AG04450 (cell line): ENCODE results near the gene SLC66A1. TPM values are rescaled to one million over a fixed set of nuclear protein-coding genes. Genes with fewer than 3 reads are reported as not detected.

Experiments
- CTCF ChIA-PET: fragments of 300-600, 350-600 bp; formaldehyde crosslinking; extraction: SDS; loops from one replicate; lab custom pipeline; 2022; ENCODE audit warnings: antibody characterized with exemption, inconsistent platforms; lab: Charles Lee
- POLR2A ChIA-PET: fragments of 350-600 bp; formaldehyde crosslinking; extraction: SDS; loops from one replicate; lab custom pipeline; 2021; ENCODE audit warnings: antibody characterized with exemption, inconsistent platforms; lab: Yijun Ruan, JAX
- DNase-seq: peaks from one replicate; pipeline ENCODE4 v3.0.0-alpha.2; 2011; ENCODE audit warnings: low read depth, low spot score
- H3K27ac ChIP-seq: one replicate; pipeline ENCODE4 v1.5.1; 2012; ENCODE audit warnings: low read depth, low read length, control low read depth
- H3K27me3 ChIP-seq: one replicate; pipeline ENCODE4 v1.6.0; 2012; ENCODE audit warnings: low read length; ENCODE audit not compliant: control insufficient read depth, insufficient read depth
- H3K4me3 ChIP-seq: 2 replicates; pipeline ENCODE4 v1.5.1; 2011; ENCODE audit warnings: mild to moderate bottlenecking, low read depth, low read length, control low read depth
- H3K9me3 ChIP-seq: 2 replicates; pipeline ENCODE4 v1.5.1; 2012; ENCODE audit warnings: low read length; ENCODE audit not compliant: control insufficient read depth, insufficient read depth
- CTCF ChIP-seq: IDR thresholded peaks from 2 replicates; pipeline ENCODE4 v1.5.1; 2011; ENCODE audit warnings: low read depth, low read length, control low read depth, inconsistent platforms
- polyA plus RNA-seq: library from polyadenylated mRNA; depleted of rRNA; stranded (reverse); fragments of >200 nt; gene quantifications from 2 replicates; pipeline ENCODE4 v1.2.3, GENCODE V29; 2011

Gene SLC66A1
- polyA plus RNA-seq, 1 experiment: 11.5 TPM

GRCh38 chr1:19345391-19345790 lies 33.3 kb downstream of the SLC66A1 start:
- Histone ChIP-seq H3K27ac (no peak overlapping the region), H3K9me3 (no peaks in the 10 kb centered on the region; the same call in 1 of the 2 replicates), H3K4me3 (no peak overlapping the region), H3K27me3 (no peaks in the 10 kb centered on the region)
- ChIA-PET CTCF (interaction anchor here (0.9 to 1.7 kb wide), 2 partner anchors 19 to 309 kb away, joined by 3 to 6 read pairs; no protein-coding TSS in a partner anchor), POLR2A (no interaction called here)
- no peak for TF ChIP-seq CTCF
- no peak for DNase-seq

- no peak for TF ChIP-seq CTCF
- POLR2A ChIA-PET: no interaction called here
- no peaks in the 10 kb centered on the region for H3K27me3 ChIP-seq
- H3K27ac ChIP-seq: no peak overlapping the region
- CTCF ChIA-PET: interaction anchor here (0.9 kb wide), 1 partner anchor 308 kb away, joined by 3 read pairs; no protein-coding TSS in a partner anchor
- no peak overlapping the region for H3K4me3 ChIP-seq
- DNase-seq: no peak
- H3K9me3 ChIP-seq: no peaks in the 10 kb centered on the region; the same call in 1 of the 2 replicates
Measured at GRCh38 chr1:19346026-19346425, 33.9 kb downstream of the SLC66A1 start.

- POLR2A ChIA-PET: no interaction called here
- H3K9me3 ChIP-seq: no peaks in the 10 kb centered on the region; the same call in 1 of the 2 replicates
- no peak for DNase-seq
- TF ChIP-seq CTCF: no peak
- CTCF ChIA-PET: interaction anchor here (1.3 kb wide), 1 partner anchor 303 kb away, joined by 3 read pairs; no protein-coding TSS in a partner anchor
- H3K4me3 ChIP-seq: no peak overlapping the region
- no peak overlapping the region for H3K27ac ChIP-seq
- H3K27me3 ChIP-seq: no peaks in the 10 kb centered on the region
Measured at GRCh38 chr1:19347533-19348172, 35.5 kb downstream of the SLC66A1 start.

GRCh38 chr1:19348441-19349198 lies 36.5 kb downstream of the SLC66A1 start:
- DNase-seq: no peak
- Histone ChIP-seq H3K27ac (no peak overlapping the region), H3K9me3 (no peaks in the 10 kb centered on the region; the same call in 1 of the 2 replicates), H3K4me3 (no peak overlapping the region), H3K27me3 (no peaks in the 10 kb centered on the region)
- no peak for TF ChIP-seq CTCF
- ChIA-PET POLR2A (no interaction called here), CTCF (interaction anchor here (0.6 to 1.3 kb wide), 2 partner anchors 10 to 303 kb away, joined by 4 to 7 read pairs; no protein-coding TSS in a partner anchor)
